Effector memory CD8-positive, alpha-beta T cell (primary cell): ENCODE data around the gene PID1.

Source experiments
- ATAC-seq: fragments of 150-1000 bp; cut with Tn5 transposase; replicated peaks from 2 replicates; pipeline ENCODE4 v1.10.0; 2021; ENCODE audit warnings: mild to moderate bottlenecking, moderate library complexity
- DNase-seq, 3 experiments: peaks; one replicate each; pipeline ENCODE4 v3.0.0; 2021
- H3K27ac Mint-ChIP-seq, 2 donors: one replicate each; pipeline ENCODE4 v1.8.0; 2022; ENCODE audit warnings: mild to moderate bottlenecking in 2 of 2, mixed read lengths in 2 of 2, moderate library complexity in 2 of 2
- H3K27me3 Mint-ChIP-seq, 2 donors: one replicate each; pipeline ENCODE4 v1.8.0; 2022; ENCODE audit warnings: mixed read lengths in 2 of 2
- H3K36me3 Mint-ChIP-seq: one replicate; pipeline ENCODE4 v1.8.0; 2022; ENCODE audit warnings: mild to moderate bottlenecking, moderate library complexity, mixed read lengths; ENCODE audit not compliant: insufficient read depth
- H3K4me1 Mint-ChIP-seq, 2 donors: one replicate each; pipeline ENCODE4 v1.8.0; 2022; ENCODE audit warnings: low read depth in 2 of 2, mixed read lengths in 2 of 2
- H3K4me3 Mint-ChIP-seq, 2 donors: one replicate each; pipeline ENCODE4 v1.8.0; 2022; ENCODE audit warnings: mild to moderate bottlenecking in 2 of 2, mixed read lengths in 2 of 2, moderate library complexity in 2 of 2
- H3K9me3 Mint-ChIP-seq, 2 donors: one replicate each; pipeline ENCODE4 v1.8.0; 2022; ENCODE audit warnings: mixed read lengths in 2 of 2

The PID1 gene

GRCh38 chr2:229164545-229165249 lies 106.4 kb downstream of the PID1 start:
- H3K4me3 Mint-ChIP-seq = no peak overlapping the region
- H3K4me1 Mint-ChIP-seq = no peaks in the 10 kb centered on the region
- no peak overlapping the region for H3K27ac Mint-ChIP-seq
- ATAC-seq (no peak), DNase-seq (no peak)
- no peaks in the 10 kb centered on the region for H3K27me3 Mint-ChIP-seq
- H3K36me3 Mint-ChIP-seq = no peaks in the 10 kb centered on the region
- H3K9me3 Mint-ChIP-seq = peaks cover 8 to 9% of the 10 kb centered on the region in 2 donors

GRCh38 chr2:229163893-229164292 lies 107.2 kb downstream of the PID1 start:
- peaks cover 6 to 9% of the 10 kb centered on the region in 2 donors for H3K9me3 Mint-ChIP-seq
- no peak overlapping the region for H3K4me3 Mint-ChIP-seq
- H3K27me3 Mint-ChIP-seq = no peaks in the 10 kb centered on the region
- no peak for ATAC-seq
- no peaks in the 10 kb centered on the region for H3K36me3 Mint-ChIP-seq
- DNase-seq = no peak
- H3K27ac Mint-ChIP-seq = no peak overlapping the region
- H3K4me1 Mint-ChIP-seq = no peaks in the 10 kb centered on the region

GRCh38 chr2:229162015-229162414 lies 109.1 kb downstream of the PID1 start:
- ATAC-seq (no peak), DNase-seq (no peak)
- Mint-ChIP-seq H3K4me3 (no peak overlapping the region), H3K27me3 (no peaks in the 10 kb centered on the region), H3K27ac (no peak overlapping the region), H3K9me3 (peaks cover 6 to 9% of the 10 kb centered on the region in 2 donors), H3K36me3 (no peaks in the 10 kb centered on the region), H3K4me1 (no peaks in the 10 kb centered on the region)

GRCh38 chr2:229160984-229161383 lies 110.1 kb downstream of the PID1 start:
- peaks cover 6 to 9% of the 10 kb centered on the region in 2 donors for H3K9me3 Mint-ChIP-seq
- no peaks in the 10 kb centered on the region for H3K4me1 Mint-ChIP-seq
- no peak for DNase-seq
- ATAC-seq = no peak
- no peaks in the 10 kb centered on the region for H3K36me3 Mint-ChIP-seq
- H3K4me3 Mint-ChIP-seq = no peak overlapping the region
- H3K27ac Mint-ChIP-seq = no peak overlapping the region
- no peaks in the 10 kb centered on the region for H3K27me3 Mint-ChIP-seq

- H3K27me3 Mint-ChIP-seq = no peaks in the 10 kb centered on the region
- no peak for DNase-seq
- no peak for ATAC-seq
- H3K4me1 Mint-ChIP-seq = no peaks in the 10 kb centered on the region
- no peak overlapping the region for H3K4me3 Mint-ChIP-seq
- H3K9me3 Mint-ChIP-seq = peaks cover 6 to 9% of the 10 kb centered on the region in 2 donors
- H3K27ac Mint-ChIP-seq = no peak overlapping the region
- H3K36me3 Mint-ChIP-seq = no peaks in the 10 kb centered on the region
Observed at GRCh38 chr2:229160180-229160579, 110.9 kb downstream of the PID1 start.

GRCh38 chr2:229159405-229159804 lies 111.7 kb downstream of the PID1 start:
- Mint-ChIP-seq H3K9me3 (peaks cover 2 to 3% of the 10 kb centered on the region in 2 donors), H3K27ac (no peak overlapping the region), H3K4me1 (no peaks in the 10 kb centered on the region), H3K4me3 (no peak overlapping the region), H3K27me3 (no peaks in the 10 kb centered on the region), H3K36me3 (no peaks in the 10 kb centered on the region)
- ATAC-seq = no peak
- no peak for DNase-seq

GRCh38 chr2:229154381-229154780 lies 116.7 kb downstream of the PID1 start:
- Mint-ChIP-seq H3K27me3 (no peaks in the 10 kb centered on the region), H3K27ac (no peak overlapping the region), H3K36me3 (no peaks in the 10 kb centered on the region), H3K4me3 (no peak overlapping the region), H3K9me3 (no peaks in the 10 kb centered on the region), H3K4me1 (no peaks in the 10 kb centered on the region)
- DNase-seq (no peak), ATAC-seq (no peak)

- Mint-ChIP-seq H3K9me3 (no peaks in the 10 kb centered on the region), H3K36me3 (no peaks in the 10 kb centered on the region), H3K4me3 (no peak overlapping the region), H3K27ac (no peak overlapping the region), H3K27me3 (no peaks in the 10 kb centered on the region), H3K4me1 (no peaks in the 10 kb centered on the region)
- ATAC-seq (no peak), DNase-seq (no peak)
Observed at GRCh38 chr2:229153951-229154350, 117.1 kb downstream of the PID1 start.

- no peak for DNase-seq
- ATAC-seq = no peak
- no peak overlapping the region for H3K27ac Mint-ChIP-seq
- H3K9me3 Mint-ChIP-seq = peaks cover 2 to 3% of the 10 kb centered on the region in 2 donors
- no peaks in the 10 kb centered on the region for H3K36me3 Mint-ChIP-seq
- no peaks in the 10 kb centered on the region for H3K4me1 Mint-ChIP-seq
- no peak overlapping the region for H3K4me3 Mint-ChIP-seq
- no peaks in the 10 kb centered on the region for H3K27me3 Mint-ChIP-seq
Observed at GRCh38 chr2:229153267-229153666, 117.8 kb downstream of the PID1 start.

- Mint-ChIP-seq H3K4me3 (no peak overlapping the region), H3K9me3 (peaks cover 2 to 8% of the 10 kb centered on the region in 2 donors), H3K27me3 (no peaks in the 10 kb centered on the region), H3K4me1 (no peaks in the 10 kb centered on the region), H3K27ac (no peak overlapping the region), H3K36me3 (no peaks in the 10 kb centered on the region)
- DNase-seq = no peak
- no peak for ATAC-seq
Observed at GRCh38 chr2:229152674-229153073, 118.4 kb downstream of the PID1 start.

GRCh38 chr2:229150317-229150716 lies 120.8 kb downstream of the PID1 start:
- no peak overlapping the region for H3K4me3 Mint-ChIP-seq
- no peak for DNase-seq
- no peaks in the 10 kb centered on the region for H3K4me1 Mint-ChIP-seq
- no peak overlapping the region for H3K27ac Mint-ChIP-seq
- ATAC-seq = no peak
- H3K27me3 Mint-ChIP-seq = no peaks in the 10 kb centered on the region
- peaks cover 5 to 8% of the 10 kb centered on the region in 2 donors for H3K9me3 Mint-ChIP-seq
- H3K36me3 Mint-ChIP-seq = no peaks in the 10 kb centered on the region

- ATAC-seq (no peak), DNase-seq (no peak)
- Mint-ChIP-seq H3K27me3 (no peaks in the 10 kb centered on the region), H3K4me1 (no peaks in the 10 kb centered on the region), H3K27ac (no peak overlapping the region), H3K4me3 (no peak overlapping the region), H3K36me3 (peaks cover 3% of the 10 kb centered on the region), H3K9me3 (peaks cover under 1 to 6% of the 10 kb centered on the region in 2 donors)
Observed at GRCh38 chr2:229141424-229142025, 129.6 kb downstream of the PID1 start.

- Mint-ChIP-seq H3K27me3 (no peaks in the 10 kb centered on the region), H3K4me3 (no peak overlapping the region), H3K9me3 (peaks cover 0 to 6% of the 10 kb centered on the region in 2 donors), H3K4me1 (no peaks in the 10 kb centered on the region), H3K27ac (no peak overlapping the region), H3K36me3 (peaks cover 3% of the 10 kb centered on the region)
- no peak for DNase-seq
- ATAC-seq = no peak
Observed at GRCh38 chr2:229137639-229138038, 133.4 kb downstream of the PID1 start.

GRCh38 chr2:229137066-229137465 lies 134.0 kb downstream of the PID1 start:
- ATAC-seq (no peak), DNase-seq (no peak)
- H3K27ac Mint-ChIP-seq = no peak overlapping the region
- no peak overlapping the region for H3K4me3 Mint-ChIP-seq
- H3K9me3 Mint-ChIP-seq = peaks cover 0 to 6% of the 10 kb centered on the region in 2 donors
- H3K27me3 Mint-ChIP-seq = no peaks in the 10 kb centered on the region
- peaks cover 3% of the 10 kb centered on the region for H3K36me3 Mint-ChIP-seq
- no peaks in the 10 kb centered on the region for H3K4me1 Mint-ChIP-seq
